Neural progenitor cell (in vitro differentiated cells): ENCODE data around the gene RPLP1.

Experiments
- EZH2 ChIP-seq: fragments of 200-600 bp; sonication (generic); IDR thresholded peaks from 2 replicates; pipeline ENCODE4 v1.6.1; 2017; ENCODE audit warnings: antibody characterized with exemption, mild to moderate bottlenecking, moderate library complexity
- EZH2phosphoT487 ChIP-seq: fragments of 200-600 bp; sonication (generic); IDR thresholded peaks from 2 replicates; pipeline ENCODE4 v1.6.1; 2017; ENCODE audit warnings: antibody characterized with exemption
- TF ChIP-seq, protein P1 (sequence below): fragments of 200-600 bp; sonication (generic); IDR thresholded peaks from 2 replicates; pipeline ENCODE4 v1.5.1; 2017; ENCODE audit warnings: antibody characterized with exemption, mild to moderate bottlenecking

- TF ChIP-seq, protein P1, sequence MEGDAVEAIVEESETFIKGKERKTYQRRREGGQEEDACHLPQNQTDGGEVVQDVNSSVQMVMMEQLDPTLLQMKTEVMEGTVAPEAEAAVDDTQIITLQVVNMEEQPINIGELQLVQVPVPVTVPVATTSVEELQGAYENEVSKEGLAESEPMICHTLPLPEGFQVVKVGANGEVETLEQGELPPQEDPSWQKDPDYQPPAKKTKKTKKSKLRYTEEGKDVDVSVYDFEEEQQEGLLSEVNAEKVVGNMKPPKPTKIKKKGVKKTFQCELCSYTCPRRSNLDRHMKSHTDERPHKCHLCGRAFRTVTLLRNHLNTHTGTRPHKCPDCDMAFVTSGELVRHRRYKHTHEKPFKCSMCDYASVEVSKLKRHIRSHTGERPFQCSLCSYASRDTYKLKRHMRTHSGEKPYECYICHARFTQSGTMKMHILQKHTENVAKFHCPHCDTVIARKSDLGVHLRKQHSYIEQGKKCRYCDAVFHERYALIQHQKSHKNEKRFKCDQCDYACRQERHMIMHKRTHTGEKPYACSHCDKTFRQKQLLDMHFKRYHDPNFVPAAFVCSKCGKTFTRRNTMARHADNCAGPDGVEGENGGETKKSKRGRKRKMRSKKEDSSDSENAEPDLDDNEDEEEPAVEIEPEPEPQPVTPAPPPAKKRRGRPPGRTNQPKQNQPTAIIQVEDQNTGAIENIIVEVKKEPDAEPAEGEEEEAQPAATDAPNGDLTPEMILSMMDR, result no peak
- TF ChIP-seq EZH2, result no peak
- no peak for TF ChIP-seq EZH2phosphoT487
Observed at GRCh38 chr15:69454953-69455352, 2.3 kb downstream of the RPLP1 start.
